Measurements from ENCODE around the gene LINGO1.

The LINGO1 gene

GRCh38 chr15:77656294-77656693, 23.6 kb upstream of the LINGO1 start:
- DNase-seq (ENCODE audit: low read depth), result no peak

- DNase-seq (ENCODE audit: low read depth), result no peak
These were observed 22.3 kb upstream of the LINGO1 start for GRCh38 chr15:77654975-77655374.

GRCh38 chr15:77653832-77654480, 21.2 kb upstream of the LINGO1 start:
- DNase-seq (ENCODE audit: low read depth), result no peak

GRCh38 chr15:77650265-77650664, 17.6 kb upstream of the LINGO1 start:
- no peak for DNase-seq (ENCODE audit: low read depth)

DNA sequence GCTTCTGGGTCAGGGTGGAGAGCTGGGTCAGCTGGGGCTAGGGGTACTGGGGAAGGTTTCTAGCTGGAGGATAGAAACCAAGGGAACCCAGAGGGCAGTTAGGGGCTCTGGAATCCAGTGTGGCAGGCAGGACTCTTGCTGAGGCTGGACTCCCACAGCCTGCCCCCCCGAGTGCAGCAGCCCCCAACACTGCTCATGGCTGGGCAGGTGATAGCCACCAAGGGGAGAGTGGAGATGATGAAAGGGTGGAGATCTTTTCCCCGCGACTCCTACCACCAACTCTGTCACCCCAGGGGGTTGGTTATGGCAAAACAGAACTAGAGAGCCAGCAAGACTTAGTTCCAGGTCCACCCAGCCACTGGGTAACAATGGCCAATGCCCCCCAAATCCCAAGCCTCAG, 16.9 kb upstream of the LINGO1 start:
- DNase-seq (ENCODE audit: low read depth), result no peak

DNA sequence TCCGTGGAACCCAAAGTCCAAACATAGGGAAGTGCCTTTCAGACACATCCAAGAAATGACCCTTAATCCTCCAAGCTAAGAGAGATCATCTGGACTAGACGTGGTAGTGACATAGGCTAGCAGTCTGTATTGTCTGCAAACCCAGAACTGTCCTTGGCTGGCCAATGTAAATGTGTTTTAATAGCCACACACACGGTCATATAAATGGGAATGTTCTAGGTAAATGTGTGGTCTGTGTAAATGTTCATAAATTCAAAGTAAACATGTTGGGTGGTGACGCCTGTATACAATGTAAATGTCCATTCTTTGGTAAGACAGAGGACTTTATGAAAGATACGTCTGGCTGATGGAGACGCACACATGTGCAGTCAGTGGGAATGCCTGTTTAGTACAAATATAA, 16.3 kb upstream of the LINGO1 start:
- DNase-seq (ENCODE audit: low read depth), result no peak

DNA sequence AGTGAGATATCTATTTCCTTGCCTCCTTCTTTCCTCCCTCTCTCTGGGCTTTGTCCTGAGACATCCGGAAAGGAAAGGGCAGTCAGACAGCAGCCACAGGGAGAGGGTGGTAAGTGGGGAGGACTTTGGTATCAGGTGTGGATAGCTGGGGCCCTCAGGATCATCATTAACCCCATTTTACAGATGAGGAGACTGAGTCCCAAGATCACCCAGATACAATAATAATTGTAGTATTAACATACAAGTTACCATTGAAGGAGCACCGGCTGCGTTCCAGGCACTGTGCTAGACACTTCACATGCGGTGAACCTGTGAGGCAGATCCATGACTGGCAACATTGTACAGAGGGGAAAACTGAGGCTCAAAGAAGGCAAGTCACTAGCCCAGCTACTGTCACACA, 15.2 kb upstream of the LINGO1 start:
- no peak for DNase-seq (ENCODE audit: low read depth)

GRCh38 chr15:77646104-77646694, 13.5 kb upstream of the LINGO1 start:
- no peak for DNase-seq (ENCODE audit: low read depth)

DNA sequence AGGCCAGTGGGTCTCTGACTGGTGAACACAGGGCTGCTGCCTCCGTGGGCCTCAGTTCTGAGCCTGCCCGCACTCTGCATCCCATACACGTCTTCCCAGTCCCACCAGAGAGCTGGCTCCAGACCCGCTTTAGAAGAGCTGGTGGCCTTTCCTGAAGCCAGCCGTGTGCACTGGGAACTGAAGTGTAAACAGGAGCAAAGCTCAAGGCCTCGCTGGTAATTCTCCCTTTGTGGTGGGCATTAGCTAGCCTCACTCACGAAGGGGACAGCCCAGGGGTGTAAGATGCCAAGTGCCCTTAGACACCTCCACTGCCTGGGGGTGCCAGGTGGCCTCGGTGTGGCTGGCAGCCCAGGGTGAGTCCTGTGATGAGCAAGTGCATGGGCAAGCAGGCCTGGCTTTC, 12.9 kb upstream of the LINGO1 start:
- no peak for DNase-seq (ENCODE audit: low read depth)

DNA sequence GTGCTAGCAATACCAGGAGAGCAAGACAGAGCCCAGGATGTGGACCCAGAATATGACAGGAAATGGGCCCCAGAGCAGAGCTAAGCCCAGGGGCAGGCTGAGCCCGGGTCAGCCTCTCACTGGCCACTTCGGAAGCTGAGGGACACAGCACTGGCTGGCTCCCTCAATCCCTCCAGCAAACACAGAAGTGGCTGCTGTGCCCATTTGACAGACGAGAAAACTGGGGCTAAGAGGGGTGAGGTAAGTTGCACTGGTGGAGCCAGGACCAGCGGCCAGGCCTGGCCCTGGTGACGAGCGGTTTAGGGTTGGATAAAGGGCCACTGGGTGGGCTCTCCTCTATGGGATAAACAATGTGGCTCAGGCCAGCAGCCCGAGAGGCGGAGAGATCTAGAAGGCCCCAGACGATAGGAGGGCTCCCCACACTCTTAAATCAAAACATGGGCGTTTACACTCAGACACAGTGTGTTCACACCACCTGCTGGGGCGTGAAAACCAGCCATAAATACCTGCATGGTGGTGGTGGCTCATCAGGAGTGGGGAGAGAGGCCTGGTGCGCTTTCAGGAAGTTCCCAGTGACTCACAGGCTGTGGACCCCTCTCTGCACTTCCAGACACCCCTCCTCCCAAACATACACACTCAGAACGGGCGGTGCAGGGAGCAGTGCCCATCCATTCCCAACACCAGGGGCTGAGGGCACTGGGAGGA, 12.0 kb upstream of the LINGO1 start:
- DNase-seq (ENCODE audit: low read depth), result no peak

GRCh38 chr15:77643764-77644163, 11.1 kb upstream of the LINGO1 start:
- no peak for DNase-seq (ENCODE audit: low read depth)

- no peak for DNase-seq (ENCODE audit: low read depth)
These were observed 10.2 kb upstream of the LINGO1 start for GRCh38 chr15:77642793-77643430.

DNA sequence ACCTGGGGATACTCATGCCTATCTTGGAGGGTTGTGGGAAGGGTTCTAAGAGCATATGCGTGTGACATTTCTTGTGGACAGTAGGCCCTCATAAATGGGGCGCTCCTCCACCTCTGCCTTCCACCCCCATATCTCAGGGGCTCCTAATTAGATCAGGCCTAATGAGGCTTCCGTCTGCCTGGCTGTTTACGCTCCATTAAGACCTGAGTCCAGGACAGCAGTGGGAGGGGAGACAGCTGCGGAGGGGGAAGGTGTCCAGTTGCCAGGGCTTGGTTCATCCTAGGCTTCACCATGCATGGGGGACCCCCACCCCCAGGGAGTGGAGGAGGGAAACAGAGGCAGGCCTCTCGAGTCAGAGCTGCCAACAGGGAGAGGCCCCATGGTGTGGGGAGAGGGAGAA, 9.3 kb upstream of the LINGO1 start:
- no peak for DNase-seq (ENCODE audit: low read depth)

DNA sequence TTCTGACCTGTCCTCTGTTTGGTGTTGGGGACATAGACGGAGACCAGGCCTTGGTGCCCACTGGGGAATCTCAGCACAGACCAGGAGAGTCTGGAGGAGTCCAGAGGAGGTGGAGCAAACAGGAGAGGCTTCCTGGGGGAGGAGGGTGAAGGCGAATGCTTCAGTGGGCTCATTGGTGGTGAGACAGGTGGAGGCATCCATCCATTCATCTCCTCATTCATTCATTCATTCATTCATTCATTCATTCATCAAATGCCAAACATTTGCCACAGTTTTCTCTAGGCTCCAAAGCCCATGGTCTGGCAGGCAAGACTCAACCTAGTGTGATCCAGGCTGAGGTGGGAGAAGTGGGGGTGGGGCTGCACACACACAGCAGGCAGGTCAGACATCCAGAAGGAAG, 7.9 kb upstream of the LINGO1 start:
- DNase-seq (ENCODE audit: low read depth), result no peak

GRCh38 chr15:77639431-77639830, 6.7 kb upstream of the LINGO1 start:
- DNase-seq (ENCODE audit: low read depth), result no peak

DNA sequence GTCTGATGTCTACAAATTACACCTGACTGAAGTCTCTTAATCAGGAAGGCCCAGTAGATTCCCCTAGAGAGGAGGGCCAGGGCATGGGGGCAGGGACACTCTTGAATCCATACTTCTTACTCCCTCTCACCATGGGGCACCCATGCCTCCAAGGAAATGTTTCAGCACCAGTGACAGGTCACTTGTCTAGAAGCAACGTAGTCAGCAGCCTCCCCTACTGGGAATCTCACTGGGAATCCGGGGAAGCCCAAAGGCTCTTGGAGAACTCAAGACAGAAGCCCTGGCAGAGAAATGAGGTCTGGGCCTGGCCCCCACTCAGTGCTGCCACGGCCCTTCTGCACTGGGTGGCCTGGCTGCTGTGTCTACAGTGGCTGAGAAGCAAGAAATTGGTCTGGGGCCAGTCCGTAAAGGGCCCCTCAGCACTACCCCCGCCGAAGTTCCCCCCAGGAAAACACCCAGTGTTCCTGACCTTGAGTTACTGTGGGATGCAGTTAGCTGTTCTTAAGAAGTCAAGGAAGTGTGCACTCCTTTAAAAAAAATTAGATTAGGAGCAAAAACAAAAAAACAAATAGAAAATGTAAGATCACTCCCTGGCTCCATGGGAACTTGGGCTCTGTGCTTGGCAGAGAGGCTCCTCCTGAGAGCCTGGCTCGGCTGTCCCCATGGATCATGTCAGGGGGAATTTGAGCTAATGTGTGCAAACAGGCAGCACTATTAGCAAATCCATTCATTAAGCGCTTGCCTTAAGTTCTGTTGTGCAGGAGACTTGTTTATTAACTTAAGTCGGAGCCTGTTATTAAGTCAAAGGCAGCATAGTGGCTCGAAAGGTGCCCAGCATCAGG, 5.4 kb upstream of the LINGO1 start:
- no peak for DNase-seq (ENCODE audit: low read depth)

- DNase-seq (ENCODE audit: low read depth), result no peak
These were observed 3.5 kb upstream of the LINGO1 start for GRCh38 chr15:77636209-77636608.

DNA sequence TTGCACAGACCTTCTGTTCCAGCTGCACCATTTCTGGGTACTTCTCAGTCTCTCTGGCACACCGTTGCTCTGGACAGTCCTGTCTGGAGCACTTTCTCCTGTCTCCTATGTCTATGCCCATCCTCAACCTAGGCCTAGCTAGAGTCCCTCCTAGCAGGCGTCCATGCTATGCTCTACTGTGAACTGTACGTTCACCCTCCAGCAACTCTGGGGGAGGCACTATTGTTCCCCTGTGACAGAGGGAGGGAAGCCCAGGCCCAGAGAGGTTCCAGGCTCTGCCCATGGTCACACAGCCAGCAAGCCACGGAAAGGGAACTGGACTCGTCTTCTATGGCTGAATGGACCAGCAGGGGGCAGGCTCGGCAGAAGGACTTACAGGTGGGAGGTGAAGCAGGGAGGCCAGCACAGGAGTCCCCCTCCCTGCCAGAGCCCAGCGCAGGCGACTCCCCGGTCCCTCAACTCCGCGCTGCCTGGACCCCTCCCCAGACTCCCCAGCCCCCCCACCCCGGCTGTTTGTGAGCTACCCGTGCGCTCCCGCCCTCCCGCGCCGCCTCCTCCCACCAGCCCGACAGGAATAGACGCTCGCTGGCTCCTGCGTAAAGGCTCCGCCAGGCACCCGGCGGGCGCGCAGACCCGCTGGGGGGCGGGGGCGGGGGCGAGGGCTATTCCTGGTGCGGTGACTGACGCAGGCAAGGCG, 1.7 kb upstream of the LINGO1 start:
- DNase-seq (ENCODE audit: low read depth), result no peak

GRCh38 chr15:77633913-77634265, 1.2 kb upstream of the LINGO1 start:
- no peak for DNase-seq (ENCODE audit: low read depth)

DNA sequence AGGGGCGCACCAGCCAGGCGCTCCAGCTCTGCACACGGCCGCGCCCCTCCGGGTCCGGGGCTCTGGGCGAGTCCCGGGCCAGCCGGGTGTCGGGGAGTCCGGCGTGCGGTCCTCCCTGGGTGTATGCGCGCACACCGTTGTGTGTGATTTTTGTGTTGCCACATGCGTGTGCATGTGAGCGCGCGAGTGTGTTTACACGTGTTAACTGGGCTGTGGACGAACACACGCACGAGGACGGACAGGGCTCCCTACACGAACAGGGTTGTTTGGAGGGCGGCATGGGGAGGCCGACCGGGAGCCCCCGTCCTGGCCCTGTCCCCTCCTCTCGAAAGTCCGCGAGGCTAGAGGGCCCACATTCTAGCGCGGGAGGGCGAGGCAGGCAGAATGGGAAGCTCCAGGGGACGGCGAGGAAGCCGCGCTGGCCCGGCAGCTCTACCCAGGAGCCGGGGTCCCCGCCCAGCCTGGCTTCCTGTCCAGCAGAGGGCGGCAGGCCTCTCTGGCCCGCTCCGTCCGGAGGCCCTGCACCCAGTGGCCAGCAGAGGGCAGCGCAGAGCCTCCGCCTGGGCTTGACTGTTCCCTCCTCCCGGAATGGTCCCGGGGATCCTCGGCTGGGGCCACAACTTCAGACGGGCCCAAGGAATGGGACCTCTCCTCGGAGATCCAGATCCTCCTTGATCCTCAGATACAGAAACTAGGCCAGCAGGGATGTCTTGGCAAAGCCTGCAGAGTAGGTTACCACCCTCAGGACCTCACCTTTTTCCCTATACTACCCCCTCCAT, 611 bp upstream of the LINGO1 start:
- DNase-seq (ENCODE audit: low read depth), result peak; percentile 69
